Measurements from ENCODE around the gene HEBP1. TPM values are rescaled to one million over a fixed set of nuclear protein-coding genes. Genes with fewer than 3 reads are reported as not detected.
A peak's percentile ranks its signal among the peaks of the same experiment; 100 is the strongest.

Gene HEBP1
- total RNA-seq, 2 donors from 2014 or later: 25.0 to 34.2 TPM

GRCh38 chr12:12983420-12984035 is 16.5 kb downstream of the HEBP1 start:
- Mint-ChIP-seq H3K36me3 (no peaks in the 10 kb centered on the region), H3K27ac (no peak overlapping the region), H3K9me3 (no peaks in the 10 kb centered on the region)
- ATAC-seq (peak in 1 of 2 donors; percentile 41), DNase-seq (ENCODE audit: low spot score in 2 of 2) (no peak)

GRCh38 chr12:12982331-12982730 is 17.7 kb downstream of the HEBP1 start:
- no peak for DNase-seq (ENCODE audit: low spot score in 2 of 2)
- Mint-ChIP-seq H3K36me3 (no peaks in the 10 kb centered on the region), H3K27ac (no peak overlapping the region), H3K9me3 (no peaks in the 10 kb centered on the region)
- ATAC-seq: no peak

GRCh38 chr12:12979731-12980259 is 20.3 kb downstream of the HEBP1 start:
- no peaks in the 10 kb centered on the region for H3K9me3 Mint-ChIP-seq
- H3K27ac Mint-ChIP-seq: no peak overlapping the region
- DNase-seq (ENCODE audit: low spot score in 2 of 2) (no peak), ATAC-seq (no peak)
- H3K36me3 Mint-ChIP-seq: peaks cover 0 to 10% of the 10 kb centered on the region in 2 donors

GRCh38 chr12:12979126-12979525 is 20.9 kb downstream of the HEBP1 start:
- H3K36me3 Mint-ChIP-seq: peaks cover 6 to 16% of the 10 kb centered on the region in 2 donors
- peaks cover 0 to 5% of the 10 kb centered on the region in 2 donors for H3K9me3 Mint-ChIP-seq
- H3K27ac Mint-ChIP-seq: no peak overlapping the region
- ATAC-seq (no peak), DNase-seq (ENCODE audit: low spot score in 2 of 2) (no peak)

- H3K36me3 Mint-ChIP-seq: peaks cover 23 to 34% of the 10 kb centered on the region in 2 donors
- H3K9me3 Mint-ChIP-seq: peaks cover 5 to 19% of the 10 kb centered on the region in 2 donors
- DNase-seq (ENCODE audit: low spot score in 2 of 2): no peak
- H3K27ac Mint-ChIP-seq: no peak overlapping the region
- no peak for ATAC-seq
Observed at GRCh38 chr12:12977231-12977630, 22.8 kb downstream of the HEBP1 start.

GRCh38 chr12:12976366-12976765 is 23.7 kb downstream of the HEBP1 start:
- peaks cover 31 to 42% of the 10 kb centered on the region in 2 donors for H3K36me3 Mint-ChIP-seq
- no peak overlapping the region for H3K27ac Mint-ChIP-seq
- ATAC-seq: no peak
- no peak for DNase-seq (ENCODE audit: low spot score in 2 of 2)
- H3K9me3 Mint-ChIP-seq: peaks cover 8 to 24% of the 10 kb centered on the region in 2 donors

- DNase-seq (ENCODE audit: low spot score in 2 of 2) (no peak), ATAC-seq (no peak)
- Mint-ChIP-seq H3K27ac (no peak overlapping the region), H3K9me3 (peaks cover 8 to 24% of the 10 kb centered on the region in 2 donors), H3K36me3 (peaks cover 33 to 42% of the 10 kb centered on the region in 2 donors)
Observed at GRCh38 chr12:12975322-12976077, 24.6 kb downstream of the HEBP1 start.

GRCh38 chr12:12974211-12974610 is 25.9 kb downstream of the HEBP1 start:
- DNase-seq (ENCODE audit: low spot score in 2 of 2) (no peak), ATAC-seq (no peak)
- peaks cover 8 to 24% of the 10 kb centered on the region in 2 donors for H3K9me3 Mint-ChIP-seq
- H3K36me3 Mint-ChIP-seq: peaks cover 33 to 42% of the 10 kb centered on the region in 2 donors
- peak overlapping the region in 1 of 2 donors; percentile 38 for H3K27ac Mint-ChIP-seq

- H3K9me3 Mint-ChIP-seq: peaks cover 8 to 24% of the 10 kb centered on the region in 2 donors
- DNase-seq (ENCODE audit: low spot score in 2 of 2) (no peak), ATAC-seq (no peak)
- no peak overlapping the region for H3K27ac Mint-ChIP-seq
- peaks cover 33 to 42% of the 10 kb centered on the region in 2 donors for H3K36me3 Mint-ChIP-seq
Observed at GRCh38 chr12:12973019-12973418, 27.0 kb downstream of the HEBP1 start.

- Mint-ChIP-seq H3K9me3 (no peaks in the 10 kb centered on the region), H3K27ac (no peak overlapping the region), H3K36me3 (no peaks in the 10 kb centered on the region)
- DNase-seq (ENCODE audit: low spot score in 2 of 2) (no peak), ATAC-seq (no peak)
Observed at GRCh38 chr12:12965836-12966235, 34.2 kb downstream of the HEBP1 start.

GRCh38 chr12:12964255-12964654 is 35.8 kb downstream of the HEBP1 start:
- no peaks in the 10 kb centered on the region for H3K9me3 Mint-ChIP-seq
- H3K36me3 Mint-ChIP-seq: no peaks in the 10 kb centered on the region
- DNase-seq (ENCODE audit: low spot score in 2 of 2) (no peak), ATAC-seq (peak in 1 of 2 donors; percentile 40)
- peak overlapping the region in 1 of 2 donors; percentile 51 for H3K27ac Mint-ChIP-seq

GRCh38 chr12:12960639-12961209 is 39.3 kb downstream of the HEBP1 start:
- DNase-seq (ENCODE audit: low spot score in 2 of 2) (no peak), ATAC-seq (no peak)
- Mint-ChIP-seq H3K9me3 (no peaks in the 10 kb centered on the region), H3K36me3 (no peaks in the 10 kb centered on the region), H3K27ac (no peak overlapping the region)

GRCh38 chr12:12958886-12959285 is 41.2 kb downstream of the HEBP1 start:
- Mint-ChIP-seq H3K9me3 (no peaks in the 10 kb centered on the region), H3K36me3 (no peaks in the 10 kb centered on the region), H3K27ac (no peak overlapping the region)
- DNase-seq (ENCODE audit: low spot score in 2 of 2): no peak
- no peak for ATAC-seq

- no peaks in the 10 kb centered on the region for H3K36me3 Mint-ChIP-seq
- DNase-seq (ENCODE audit: low spot score in 2 of 2): no peak
- peaks cover 0 to 3% of the 10 kb centered on the region in 2 donors for H3K9me3 Mint-ChIP-seq
- peak overlapping the region in 1 of 2 donors; percentile 29 for H3K27ac Mint-ChIP-seq
- ATAC-seq: no peak
Observed at GRCh38 chr12:12954878-12955625, 45.0 kb downstream of the HEBP1 start.

- H3K36me3 Mint-ChIP-seq: no peaks in the 10 kb centered on the region
- no peak for DNase-seq (ENCODE audit: low spot score in 2 of 2)
- H3K9me3 Mint-ChIP-seq: peaks cover 0 to 3% of the 10 kb centered on the region in 2 donors
- H3K27ac Mint-ChIP-seq: no peak overlapping the region
- ATAC-seq: no peak
Observed at GRCh38 chr12:12954356-12954755, 45.7 kb downstream of the HEBP1 start.

GRCh38 chr12:12952036-12952435 is 48.0 kb downstream of the HEBP1 start, which contains the start of gene GPRC5D:
Gene GPRC5D (minus strand): TSS chr12:12952170. CDS start chr12:12950384, 1,786 bp downstream.
- H3K9me3 Mint-ChIP-seq: peaks cover 0 to 3% of the 10 kb centered on the region in 2 donors
- DNase-seq (ENCODE audit: low spot score in 2 of 2) (no peak), ATAC-seq (no peak)
- H3K27ac Mint-ChIP-seq: no peak within 1 kb of the TSS
- no peaks in the 10 kb centered on the region for H3K36me3 Mint-ChIP-seq

All from activated naive CD4-positive, alpha-beta T cell treated with anti-CD3 and anti-CD28 coated beads, Interleukin-2, amount 50 U/mL, for 72 hours (primary cell).